A549 treated with ZK216348 at 1 μM for 4 hours (cell line): ENCODE results near the gene MLF1. TPM values are rescaled to one million over a fixed set of nuclear protein-coding genes. Genes with fewer than 3 reads are reported as not detected.

Experiments used
- total RNA-seq: library from RNA; stranded (reverse); fragments of 200-300 nt; extraction: Qiagen RNA extraction; gene quantifications from 5 replicates; pipeline ENCODE4 v1.2.3, GENCODE V29; 2022; ENCODE audit warnings: low read depth

Gene MLF1, protein sequence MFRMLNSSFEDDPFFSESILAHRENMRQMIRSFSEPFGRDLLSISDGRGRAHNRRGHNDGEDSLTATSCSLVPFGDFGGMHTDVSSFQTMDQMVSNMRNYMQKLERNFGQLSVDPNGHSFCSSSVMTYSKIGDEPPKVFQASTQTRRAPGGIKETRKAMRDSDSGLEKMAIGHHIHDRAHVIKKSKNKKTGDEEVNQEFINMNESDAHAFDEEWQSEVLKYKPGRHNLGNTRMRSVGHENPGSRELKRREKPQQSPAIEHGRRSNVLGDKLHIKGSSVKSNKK
- 22.0 to 37.0 TPM (median 24.5 TPM) in 5 replicates for total RNA-seq

DNA sequence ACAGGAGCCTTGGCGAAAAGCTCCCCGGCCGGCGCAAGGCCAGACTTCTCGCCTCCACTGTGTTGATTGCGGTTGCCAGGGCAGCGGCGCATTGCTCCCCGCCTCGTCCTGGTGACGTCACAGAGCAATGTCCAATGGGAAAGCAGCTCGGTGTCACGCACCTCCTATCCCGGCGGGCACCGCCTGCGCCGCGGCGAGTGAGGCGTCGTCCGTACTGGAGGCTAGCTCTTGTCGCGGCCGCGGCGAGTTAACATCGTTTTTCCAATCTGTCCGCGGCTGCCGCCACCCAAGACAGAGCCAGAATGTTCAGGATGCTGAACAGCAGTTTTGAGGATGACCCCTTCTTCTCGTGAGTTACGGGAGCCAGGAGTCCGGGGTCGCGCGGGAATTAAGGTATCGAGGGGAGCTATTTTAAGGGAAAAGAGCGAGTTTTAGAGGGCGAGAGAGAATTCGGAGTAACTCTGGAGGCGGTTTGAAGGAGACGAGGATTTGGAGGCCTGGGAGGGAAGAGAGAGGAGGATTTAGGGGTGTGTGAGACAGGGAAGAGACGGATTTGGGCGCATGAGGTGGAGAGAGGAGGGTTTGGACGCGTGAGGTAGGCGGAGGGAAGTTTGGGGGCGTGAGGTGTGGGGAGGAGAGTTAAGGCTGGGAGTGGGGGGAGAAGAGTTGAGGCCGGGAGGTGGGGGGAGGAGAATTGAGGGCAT lies at the start of gene MLF1:
Gene MLF1 (plus strand): TSS at position 196 of the 704 bp plus-strand sequence. CDS start 107 bp downstream, at position 303.

DNA sequence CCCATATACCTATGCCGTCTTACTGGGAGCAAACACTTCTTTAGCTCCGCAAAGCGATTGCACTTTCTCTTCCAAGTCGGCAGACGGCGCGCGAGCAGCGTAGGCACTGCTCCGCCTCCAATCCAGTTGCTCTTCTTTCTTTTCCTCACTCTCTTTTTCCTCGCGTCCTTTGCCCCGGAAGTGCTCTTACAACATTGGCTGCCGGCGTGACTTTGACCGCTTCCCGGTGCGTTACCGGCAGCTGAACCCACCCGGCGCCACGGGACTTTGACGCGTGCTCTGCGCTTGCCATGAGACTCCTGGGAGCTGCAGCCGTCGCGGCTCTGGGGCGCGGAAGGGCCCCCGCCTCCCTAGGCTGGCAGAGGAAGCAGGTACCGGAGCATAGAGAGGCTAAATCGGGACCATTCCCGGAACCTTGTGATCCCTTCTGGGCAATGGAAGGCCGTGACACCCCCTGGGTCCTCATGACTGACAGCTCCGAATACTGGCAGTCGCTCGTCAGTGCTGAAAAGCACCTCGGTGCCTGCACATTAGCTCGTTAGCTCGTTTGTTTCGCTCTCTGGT lies 73.4 kb downstream of the MLF1 start, which contains the start of gene GFM1:
Gene GFM1 (plus strand): TSS at position 183 of the 564 bp plus-strand sequence. CDS start 108 bp downstream, at position 291.

Other genes with a start within 250 kb of the MLF1 start
- 39.1 to 61.0 TPM (median 40.8 TPM) in 5 replicates for gene GFM1, start 73.3 kb downstream of the MLF1 start, total RNA-seq
- 54.2 to 81.7 TPM (median 55.6 TPM) in 5 replicates for gene LXN, start 101.5 kb downstream of the MLF1 start, total RNA-seq
- 7.5 to 16.6 TPM (median 11.2 TPM) in 5 replicates for gene RARRES1, start 161.3 kb downstream of the MLF1 start, total RNA-seq
- 37.2 to 50.3 TPM (median 45.7 TPM) in 5 replicates for gene MFSD1, start 230.9 kb downstream of the MLF1 start, total RNA-seq